A549 (cell line): ENCODE data around the gene AK1.

ENCODE experiments used
- CBX2 ChIP-seq: fragments of 200-600 bp; sonication (generic); IDR thresholded peaks from 2 replicates; pipeline ENCODE4 v1.6.1; 2016; ENCODE audit warnings: low read depth, mild to moderate bottlenecking, borderline replicate concordance
- JUN ChIP-seq, 2 experiments: fragments of >200 bp; sonication (Bioruptor Twin); formaldehyde crosslinking; IDR thresholded peaks; 2 replicates in 1 of 2; 3 replicates in 1 of 2; pipeline ENCODE4 v1.6.1; 2016 to 2017
- MYC ChIP-seq: IDR thresholded peaks from 2 replicates; pipeline ENCODE4 v1.6.1; 2012; ENCODE audit warnings: mild to moderate bottlenecking, inconsistent platforms, low read length, improper control_type of control experiment, borderline replicate concordance
- RCOR1 ChIP-seq: fragments of 150-350 bp; IDR thresholded peaks from 2 replicates; pipeline ENCODE4 v1.6.1; 2014; ENCODE audit warnings: antibody characterized with exemption, low read length, low read depth
- SMC3 ChIP-seq: fragments of >200 bp; sonication (Bioruptor Twin); formaldehyde crosslinking; IDR thresholded peaks from 3 replicates; pipeline ENCODE4 v1.6.1; 2018; ENCODE audit warnings: inconsistent platforms
- USF2 ChIP-seq: fragments of 450-650 bp; IDR thresholded peaks from 2 replicates; pipeline ENCODE4 v1.6.1; 2014; ENCODE audit warnings: antibody characterized with exemption
- TF ChIP-seq, protein P1 (sequence below): fragments of >200 bp; sonication (Bioruptor Twin); formaldehyde crosslinking; IDR thresholded peaks from 3 replicates; pipeline ENCODE4 v1.5.1; 2016

DNA sequence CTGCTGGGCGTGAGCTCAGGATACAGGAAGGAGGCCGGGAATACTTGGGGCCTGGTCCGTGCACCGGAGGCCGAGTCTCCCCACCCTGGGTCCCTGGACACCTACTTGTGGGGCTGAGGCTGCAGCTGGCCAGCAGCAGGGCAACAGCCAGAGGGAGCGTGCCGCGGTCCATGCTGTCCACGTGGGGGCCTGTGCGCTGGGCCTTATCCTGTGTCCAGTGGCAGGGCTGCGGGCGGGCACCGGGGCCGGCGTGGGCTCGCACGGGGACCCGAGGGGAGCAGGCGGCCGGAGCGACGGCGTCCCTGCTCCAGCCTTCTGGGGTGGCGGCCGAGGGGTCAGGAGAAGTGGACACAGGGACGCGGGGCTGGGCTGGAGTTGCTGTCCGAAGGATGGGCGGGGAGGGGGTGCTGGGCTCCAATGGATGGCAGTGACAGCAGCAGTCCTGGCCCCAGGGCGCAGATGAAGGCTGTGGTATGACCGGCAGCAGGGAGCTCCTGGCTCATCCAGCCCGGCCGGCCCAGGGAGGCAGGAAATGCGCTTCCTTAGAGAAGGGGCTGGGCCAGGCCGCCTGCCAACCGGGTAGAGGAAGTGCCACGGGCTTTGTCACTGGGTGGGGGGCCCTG is 23.2 kb downstream of the AK1 start, which contains the start of gene ENG:
- TF ChIP-seq SMC3: no peak
- TF ChIP-seq, protein P1, sequence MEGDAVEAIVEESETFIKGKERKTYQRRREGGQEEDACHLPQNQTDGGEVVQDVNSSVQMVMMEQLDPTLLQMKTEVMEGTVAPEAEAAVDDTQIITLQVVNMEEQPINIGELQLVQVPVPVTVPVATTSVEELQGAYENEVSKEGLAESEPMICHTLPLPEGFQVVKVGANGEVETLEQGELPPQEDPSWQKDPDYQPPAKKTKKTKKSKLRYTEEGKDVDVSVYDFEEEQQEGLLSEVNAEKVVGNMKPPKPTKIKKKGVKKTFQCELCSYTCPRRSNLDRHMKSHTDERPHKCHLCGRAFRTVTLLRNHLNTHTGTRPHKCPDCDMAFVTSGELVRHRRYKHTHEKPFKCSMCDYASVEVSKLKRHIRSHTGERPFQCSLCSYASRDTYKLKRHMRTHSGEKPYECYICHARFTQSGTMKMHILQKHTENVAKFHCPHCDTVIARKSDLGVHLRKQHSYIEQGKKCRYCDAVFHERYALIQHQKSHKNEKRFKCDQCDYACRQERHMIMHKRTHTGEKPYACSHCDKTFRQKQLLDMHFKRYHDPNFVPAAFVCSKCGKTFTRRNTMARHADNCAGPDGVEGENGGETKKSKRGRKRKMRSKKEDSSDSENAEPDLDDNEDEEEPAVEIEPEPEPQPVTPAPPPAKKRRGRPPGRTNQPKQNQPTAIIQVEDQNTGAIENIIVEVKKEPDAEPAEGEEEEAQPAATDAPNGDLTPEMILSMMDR: no peak
- TF ChIP-seq CBX2: no peak
- TF ChIP-seq MYC: no peak
- no peak for TF ChIP-seq USF2
- no peak for TF ChIP-seq RCOR1
- no peak for TF ChIP-seq JUN (IDR thresholded peaks at IDR 0.05)
